Pancreas (tissue), 10 donors: ENCODE data around the gene FAF2. TPM values are rescaled to one million over a fixed set of nuclear protein-coding genes. Genes with fewer than 3 reads are reported as not detected.
A peak's percentile ranks its signal among the peaks of the same experiment; 100 is the strongest.

Experiments used
- ATAC-seq, 4 donors: fragments of 200-7000 bp; cut with Tn5 transposase; one replicate each; pipeline versions ENCODE4 v1.8.0 to v1.9.1; 2020; ENCODE audit warnings: mild to moderate bottlenecking in 4 of 4, moderate library complexity in 4 of 4
- DNase-seq, 6 donors: peaks; one replicate each; pipeline ENCODE4 v3.0.0-alpha.2; 2020
- FAIRE-seq: peaks from 2 replicates; lab custom pipeline; 2012; peaks lifted over from hg19 to GRCh38; lab: Jason Lieb, UNC
- H3K27ac ChIP-seq, 4 donors: fragments of 200-600 bp; sonication (generic); 1 replicate in 3 of 4; 2 replicates in 1 of 4; pipeline versions ENCODE4 v1.5.0 to v1.8.0; 2020
- H3K27me3 ChIP-seq, 4 donors: fragments of 200-600 bp; one replicate each; pipeline ENCODE4 v1.8.0; 2021
- H3K36me3 ChIP-seq, 3 donors: fragments of 200-600 bp; sonication (generic) in 1 of 3; one replicate each; pipeline versions ENCODE4 v1.5.0 to v1.8.0; 2020 to 2021
- H3K4me1 ChIP-seq, 3 donors: fragments of 200-600 bp; one replicate each; pipeline ENCODE4 v1.8.0; 2021
- H3K4me3 ChIP-seq, 4 donors: fragments of 200-600 bp; sonication (generic) in 2 of 4; one replicate each; pipeline versions ENCODE4 v1.5.0 to v1.8.0; 2020 to 2021
- H3K9me3 ChIP-seq, 4 donors: fragments of 200-600 bp; one replicate each; pipeline ENCODE4 v1.8.0; 2021
- CTCF ChIP-seq, 4 donors: fragments of 200-600 bp; sonication (generic) in 3 of 4; IDR thresholded peaks; one replicate each; pipeline versions ENCODE4 v1.5.0 to v1.8.0; 2021; ENCODE audit warnings: antibody characterized with exemption in 4 of 4
- WGBS, 2 donors: extraction: QIAGEN DNeasy Blood & Tissue Kit; methylation state at CpG; one replicate each; pipeline ENCODE4 v1.1.7; 2013; 5-methylcytosine and 5-hydroxymethylcytosine counted together
- intact Hi-C, 3 donors: fragments of 100-400 bp; cut with DNase I; formaldehyde crosslinking; loops; one replicate each; pipeline versions ENCODE4 v1.11.1 to v1.14.2; 2022
- polyA plus RNA-seq, 2 donors: library from polyadenylated mRNA; stranded (reverse); fragments of 200-250 nt; gene quantifications; one replicate each; pipeline ENCODE4 v1.2.3, GENCODE V29; 2013
- total RNA-seq, 6 donors: library from RNA; stranded (reverse); fragmentation: NEBNext Ultra II Directional in 4 of 6; extraction: Animal tissue kit (Norgen Biotek cat#: 25700) in 4 of 6; gene quantifications; one replicate each; pipeline versions ENCODE4 v1.2.1 to v1.2.4, GENCODE V29; 2021 to 2023
- donor health status: healthy with polysubstance abuse.
- donor health status: DM: no; HTN: no; CAD: no; lungs with moderate emphysema.
- donor health status: DM: no; HTN: no; CAD: no.
- donor health status: control.
- donor health status: control.
- donor health status: Bipolar disorder and iron deficiency.
- donor health status: DM: yes; HTN: yes; CAD: no.
- donor health status: DM: no; HTN: no; CAD: no.
- donor health status: DM: no; HTN: no; CAD: no.
- donor health status: DM: yes; HTN: yes; CAD: no.

The FAF2 gene
- total and polyA plus RNA-seq, 8 donors = 6.8 to 18.0 (median 15.1) TPM

DNA sequence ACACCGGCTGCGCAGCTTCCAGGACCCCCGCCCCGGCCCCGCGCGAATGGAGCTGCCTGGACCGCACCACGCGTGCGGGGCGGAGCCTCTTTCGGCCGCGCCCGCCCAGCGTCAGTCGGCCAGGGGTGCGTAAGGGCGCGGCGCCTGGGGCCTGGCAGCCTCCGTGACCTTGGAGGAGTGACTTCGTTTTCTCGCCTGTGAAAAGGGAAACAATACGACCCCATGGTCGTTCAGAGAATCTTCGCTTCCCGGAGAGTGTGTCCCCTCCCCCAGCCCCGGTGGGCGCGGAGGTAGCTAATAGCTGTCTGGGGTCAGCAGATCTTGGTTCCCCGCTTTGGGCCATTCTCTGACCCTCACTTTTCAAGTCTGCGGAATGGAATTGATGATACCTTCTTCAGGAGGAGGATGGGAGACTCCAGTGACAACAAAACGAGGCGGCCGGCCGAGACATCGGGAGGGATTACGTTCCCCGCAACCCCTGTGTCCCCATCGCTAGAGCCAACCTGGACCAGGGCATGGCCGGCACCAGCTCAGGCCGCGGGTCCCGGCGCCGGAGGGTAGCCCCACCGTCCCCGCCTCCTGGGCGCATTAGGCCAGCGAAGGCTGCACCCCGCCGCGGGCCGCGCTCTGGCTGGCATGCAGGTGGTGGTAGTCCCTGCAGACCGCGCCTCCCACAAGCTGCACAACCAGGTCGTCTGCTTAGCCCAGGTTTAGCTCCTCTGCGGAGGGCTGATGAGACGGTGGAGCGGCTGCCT is 95.4 kb downstream of the FAF2 start:
- DNase-seq = peak; percentile 65 to 86 (median 76)
- intact Hi-C loops = no loop called here
- H3K9me3 ChIP-seq = no peaks in the 10 kb centered on the region
- WGBS, 2 donors = 0 to 1% methylated on average over 61 to 63 of the region's 63 CpGs
- H3K4me3 ChIP-seq = peak overlapping the region; percentile 29 to 79 (median 53)
- no peaks in the 10 kb centered on the region for H3K27me3 ChIP-seq
- H3K27ac ChIP-seq = peak overlapping the region; percentile 23 to 70 (median 61)
- peaks cover 2 to 4% (median 3%) of the 10 kb centered on the region in 3 donors for H3K4me1 ChIP-seq
- H3K36me3 ChIP-seq = no peaks in the 10 kb centered on the region
- no peak for FAIRE-seq
- no peak for TF ChIP-seq CTCF (IDR thresholded peaks at IDR 0.05)
- ATAC-seq = peak; percentile 85 to 89 (median 86)

DNA sequence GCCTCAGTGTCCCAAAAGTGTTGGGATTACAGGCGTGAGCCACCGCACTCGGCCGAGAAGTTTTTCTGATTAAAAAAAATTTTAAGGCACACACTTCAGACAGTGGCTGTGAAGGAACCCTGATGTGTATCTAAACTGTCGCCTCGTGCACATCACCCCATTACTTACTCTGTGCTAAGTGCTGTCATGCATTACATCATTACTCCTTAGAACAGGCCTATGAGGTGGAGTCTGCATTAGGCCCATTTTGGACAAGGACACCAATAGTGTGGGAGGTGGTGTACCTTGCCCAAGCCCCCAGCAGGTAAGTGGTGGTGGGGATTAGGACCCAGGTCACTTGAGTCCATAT is 97.2 kb downstream of the FAF2 start:
- no peak for DNase-seq
- no peak for ATAC-seq
- Histone ChIP-seq H3K27ac (no peak overlapping the region), H3K4me3 (no peak overlapping the region), H3K4me1 (peaks cover 0 to 4% (median 0%) of the 10 kb centered on the region in 3 donors), H3K27me3 (no peaks in the 10 kb centered on the region), H3K36me3 (no peaks in the 10 kb centered on the region), H3K9me3 (no peaks in the 10 kb centered on the region)
- intact Hi-C loops = no loop called here
- 95 to 97% methylated on average over 6 of the region's 6 CpGs for WGBS, 2 donors
- FAIRE-seq = no peak
- no peak for TF ChIP-seq CTCF (IDR thresholded peaks at IDR 0.05)

DNA sequence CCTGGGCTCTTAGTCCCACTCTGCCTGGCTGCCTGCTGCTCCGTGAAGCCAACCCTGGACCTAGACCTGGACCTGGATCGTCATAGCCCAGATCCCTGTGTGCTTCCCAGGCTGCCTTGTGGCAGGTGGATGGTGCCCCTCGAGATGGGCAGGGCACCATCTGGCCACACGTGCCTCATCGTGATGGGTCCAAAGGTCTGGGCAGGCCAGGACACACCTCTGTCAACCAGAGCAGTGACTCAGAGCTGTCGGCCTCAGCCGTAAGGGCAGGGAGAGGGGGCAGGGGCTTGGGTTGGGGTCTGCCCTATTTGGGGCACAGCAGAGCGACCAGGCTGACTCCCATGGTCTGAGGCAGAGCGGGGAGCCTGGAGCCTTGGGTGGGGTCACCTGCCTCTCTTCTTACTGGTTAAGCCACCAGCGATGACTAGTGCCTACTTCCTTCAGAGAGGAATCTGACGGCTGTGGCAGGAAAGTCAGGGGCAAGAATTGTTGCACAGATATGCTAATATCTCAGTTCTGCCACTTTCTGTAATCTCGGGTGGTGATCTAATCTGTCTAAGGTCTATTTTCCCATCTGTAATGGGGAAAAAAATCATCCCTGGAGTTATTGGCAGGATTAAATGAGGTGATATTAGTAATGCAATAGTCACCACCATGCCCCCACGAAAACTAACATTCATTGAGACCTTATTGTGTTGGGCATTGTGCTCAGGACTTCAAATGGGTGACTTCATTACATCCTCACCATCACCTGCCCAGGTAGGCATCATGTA is 97.7 kb downstream of the FAF2 start:
- Histone ChIP-seq H3K27me3 (no peaks in the 10 kb centered on the region), H3K27ac (no peak overlapping the region), H3K4me1 (peaks cover 0 to 4% (median 0%) of the 10 kb centered on the region in 3 donors), H3K36me3 (no peaks in the 10 kb centered on the region), H3K4me3 (no peak overlapping the region), H3K9me3 (no peaks in the 10 kb centered on the region)
- intact Hi-C loops = no loop called here
- no peak for TF ChIP-seq CTCF (IDR thresholded peaks at IDR 0.05)
- FAIRE-seq = no peak
- WGBS, 2 donors = 66 to 71% methylated on average over 13 of the region's 13 CpGs
- peak in 1 of 6 donors; percentile 68 for DNase-seq
- ATAC-seq = no peak

DNA sequence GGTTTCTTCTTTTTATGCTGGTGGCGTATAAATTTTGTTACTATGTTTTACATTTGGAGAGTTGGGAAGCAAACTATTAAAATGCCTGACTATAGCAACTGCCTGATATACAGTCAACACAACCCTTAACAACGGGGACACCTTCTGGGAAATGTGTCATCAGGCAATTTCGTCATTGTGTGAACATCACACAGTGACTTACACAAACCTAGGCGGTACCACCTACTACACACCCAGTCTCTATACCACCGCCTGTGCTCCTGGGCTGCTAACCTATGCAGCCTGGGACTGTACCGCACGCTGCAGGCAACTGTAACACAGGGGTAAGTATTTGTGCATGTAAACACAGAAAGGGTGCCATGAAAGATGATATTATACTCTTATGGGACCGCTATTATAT is 99.6 kb downstream of the FAF2 start:
- intact Hi-C loops = no loop called here

More for the DNA sequence above, 99.6 kb downstream of the FAF2 start:
- FAIRE-seq (no peak), ATAC-seq (peak in 2 of 4 donors; percentile 1 to 22), DNase-seq (no peak)
- no peak overlapping the region for H3K27ac ChIP-seq
- no peak overlapping the region for H3K4me3 ChIP-seq
- H3K4me1 ChIP-seq = no peaks in the 10 kb centered on the region
- no peaks in the 10 kb centered on the region for H3K36me3 ChIP-seq
- H3K27me3 ChIP-seq = no peaks in the 10 kb centered on the region
- 66 to 71% methylated on average over 8 of the region's 8 CpGs for WGBS, 2 donors
- no peak for TF ChIP-seq CTCF (IDR thresholded peaks at IDR 0.05)
- H3K9me3 ChIP-seq = no peaks in the 10 kb centered on the region
